Measurements from ENCODE around the gene FURIN.

FURIN gene

DNA sequence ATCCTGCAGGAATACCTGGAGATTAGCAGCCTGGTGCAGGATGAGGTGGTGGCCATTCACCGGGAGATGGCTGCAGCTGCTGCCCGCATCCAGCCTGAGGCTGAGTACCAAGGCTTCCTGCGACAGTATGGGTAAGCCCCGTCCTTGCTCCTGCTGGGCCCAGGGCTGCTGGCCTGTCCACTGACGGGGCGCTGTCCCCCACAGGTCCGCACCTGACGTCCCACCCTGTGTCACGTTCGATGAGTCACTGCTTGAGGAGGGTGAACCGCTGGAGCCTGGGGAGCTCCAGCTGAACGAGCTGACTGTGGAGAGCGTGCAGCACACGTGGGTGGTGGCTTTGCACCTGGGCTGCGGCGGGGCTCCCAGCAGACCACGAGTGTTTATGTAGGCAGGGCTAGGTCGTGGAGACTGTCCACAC lies 20.9 kb downstream of the FURIN start:
- no peak for DNase-seq
- no peaks in the 10 kb centered on the region for H3K4me1 ChIP-seq (ENCODE audit: low read length)
- H3K9me3 ChIP-seq (replicated peaks; ENCODE audit: insufficient read depth, low read length), result no peaks in the 10 kb centered on the region
- H2AFZ ChIP-seq (ENCODE audit: low read length), result no peak overlapping the region
- H3K36me3 ChIP-seq (replicated peaks; ENCODE audit: insufficient read depth, low read length), result no peaks in the 10 kb centered on the region
- no peak overlapping the region for H3K27ac ChIP-seq (ENCODE audit: low read length)
- H4K20me1 ChIP-seq (ENCODE audit: insufficient read depth, low read length), result no peaks in the 10 kb centered on the region
- H3K9ac ChIP-seq (ENCODE audit: low read length), result no peak overlapping the region
- TF ChIP-seq, protein P1, sequence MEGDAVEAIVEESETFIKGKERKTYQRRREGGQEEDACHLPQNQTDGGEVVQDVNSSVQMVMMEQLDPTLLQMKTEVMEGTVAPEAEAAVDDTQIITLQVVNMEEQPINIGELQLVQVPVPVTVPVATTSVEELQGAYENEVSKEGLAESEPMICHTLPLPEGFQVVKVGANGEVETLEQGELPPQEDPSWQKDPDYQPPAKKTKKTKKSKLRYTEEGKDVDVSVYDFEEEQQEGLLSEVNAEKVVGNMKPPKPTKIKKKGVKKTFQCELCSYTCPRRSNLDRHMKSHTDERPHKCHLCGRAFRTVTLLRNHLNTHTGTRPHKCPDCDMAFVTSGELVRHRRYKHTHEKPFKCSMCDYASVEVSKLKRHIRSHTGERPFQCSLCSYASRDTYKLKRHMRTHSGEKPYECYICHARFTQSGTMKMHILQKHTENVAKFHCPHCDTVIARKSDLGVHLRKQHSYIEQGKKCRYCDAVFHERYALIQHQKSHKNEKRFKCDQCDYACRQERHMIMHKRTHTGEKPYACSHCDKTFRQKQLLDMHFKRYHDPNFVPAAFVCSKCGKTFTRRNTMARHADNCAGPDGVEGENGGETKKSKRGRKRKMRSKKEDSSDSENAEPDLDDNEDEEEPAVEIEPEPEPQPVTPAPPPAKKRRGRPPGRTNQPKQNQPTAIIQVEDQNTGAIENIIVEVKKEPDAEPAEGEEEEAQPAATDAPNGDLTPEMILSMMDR (IDR thresholded peaks at IDR 0.05; ENCODE audit: low read length), result no peak
- TF ChIP-seq EZH2phosphoT487 (IDR thresholded peaks at IDR 0.05; ENCODE audit: low read length) (no peak), EZH2 (optimal IDR thresholded peaks at IDR 0.05; ENCODE audit: low read depth, low read length) (no peak)
- no peaks in the 10 kb centered on the region; the same call in 1 of the 2 replicates for H3F3A ChIP-seq (ENCODE audit: insufficient read depth, low read length)
- H3K27me3 ChIP-seq (replicated peaks; ENCODE audit: insufficient read depth, low read length), result peaks cover 10% of the 10 kb centered on the region; the same call in 1 of the 2 replicates
- no peak overlapping the region for H3K4me2 ChIP-seq (ENCODE audit: low read depth, low read length)
- no peaks in the 10 kb centered on the region for H3K79me2 ChIP-seq (ENCODE audit: low read length)
- no peak overlapping the region for H3K4me3 ChIP-seq (ENCODE audit: low read length)
- no peaks in the 10 kb centered on the region for H3K9me2 ChIP-seq (replicated peaks; ENCODE audit: insufficient read depth, low read length)

DNA sequence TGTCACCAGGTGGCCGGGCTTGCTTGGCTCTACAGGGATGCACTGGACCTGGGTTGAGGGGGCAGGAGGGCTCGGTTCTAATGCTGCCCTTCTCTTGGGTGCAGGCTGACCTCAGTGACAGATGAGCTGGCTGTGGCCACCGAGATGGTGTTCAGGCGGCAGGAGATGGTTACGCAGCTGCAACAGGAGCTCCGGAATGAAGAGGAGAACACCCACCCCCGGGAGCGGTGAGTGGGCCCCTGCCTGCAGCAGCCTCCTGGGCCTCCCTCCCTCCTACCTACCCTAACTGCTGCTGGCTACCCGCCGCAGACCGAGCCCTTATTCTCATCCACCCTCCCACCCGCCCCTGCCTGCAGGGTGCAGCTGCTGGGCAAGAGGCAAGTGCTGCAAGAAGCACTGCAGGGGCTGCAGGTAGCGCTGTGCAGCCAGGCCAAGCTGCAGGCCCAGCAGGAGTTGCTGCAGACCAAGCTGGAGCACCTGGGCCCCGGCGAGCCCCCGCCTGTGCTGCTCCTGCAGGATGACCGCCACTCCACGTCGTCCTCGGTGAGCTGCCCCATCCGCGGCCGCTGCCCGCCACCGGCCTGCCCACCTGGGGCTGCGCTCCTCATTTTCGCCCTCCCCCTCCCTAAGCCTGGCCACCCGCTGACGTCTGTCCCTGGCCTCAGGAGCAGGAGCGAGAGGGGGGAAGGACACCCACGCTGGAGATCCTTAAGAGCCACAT lies 21.5 kb downstream of the FURIN start:
- no peak overlapping the region for H3K4me2 ChIP-seq (ENCODE audit: low read depth, low read length)
- no peaks in the 10 kb centered on the region for H3K4me1 ChIP-seq (ENCODE audit: low read length)
- H3K79me2 ChIP-seq (ENCODE audit: low read length), result no peaks in the 10 kb centered on the region
- TF ChIP-seq EZH2 (optimal IDR thresholded peaks at IDR 0.05; ENCODE audit: low read depth, low read length) (no peak), EZH2phosphoT487 (IDR thresholded peaks at IDR 0.05; ENCODE audit: low read length) (no peak)
- TF ChIP-seq, protein P1 (IDR thresholded peaks at IDR 0.05; ENCODE audit: low read length), result no peak
- no peaks in the 10 kb centered on the region for H3K9me3 ChIP-seq (replicated peaks; ENCODE audit: insufficient read depth, low read length)
- H3K36me3 ChIP-seq (replicated peaks; ENCODE audit: insufficient read depth, low read length), result no peaks in the 10 kb centered on the region
- no peak for DNase-seq
- H2AFZ ChIP-seq (ENCODE audit: low read length), result no peak overlapping the region
- no peak overlapping the region for H3K4me3 ChIP-seq (ENCODE audit: low read length)
- H4K20me1 ChIP-seq (ENCODE audit: insufficient read depth, low read length), result no peaks in the 10 kb centered on the region
- H3K9ac ChIP-seq (ENCODE audit: low read length), result no peak overlapping the region
- H3K27me3 ChIP-seq (replicated peaks; ENCODE audit: insufficient read depth, low read length), result peaks cover 10% of the 10 kb centered on the region; the same call in 1 of the 2 replicates
- H3K27ac ChIP-seq (ENCODE audit: low read length), result no peak overlapping the region
- no peaks in the 10 kb centered on the region for H3K9me2 ChIP-seq (replicated peaks; ENCODE audit: insufficient read depth, low read length)
- H3F3A ChIP-seq (ENCODE audit: insufficient read depth, low read length), result no peaks in the 10 kb centered on the region; the same call in 1 of the 2 replicates

DNA sequence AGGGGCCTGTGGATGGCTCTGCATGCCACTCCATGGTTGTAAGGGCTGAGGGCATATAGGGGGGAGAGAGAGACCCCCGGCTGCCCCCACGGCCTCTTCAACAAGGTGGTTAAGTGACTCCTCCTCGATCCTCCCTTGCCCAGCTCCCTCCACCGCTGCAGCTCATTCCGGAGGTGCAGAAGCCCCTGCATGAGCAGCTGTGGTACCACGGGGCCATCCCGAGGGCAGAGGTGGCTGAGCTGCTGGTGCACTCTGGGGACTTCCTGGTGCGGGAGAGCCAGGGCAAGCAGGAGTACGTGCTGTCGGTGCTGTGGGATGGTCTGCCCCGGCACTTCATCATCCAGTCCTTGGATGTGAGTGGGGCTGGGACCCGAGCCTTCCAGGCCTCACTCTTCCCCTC lies 22.5 kb downstream of the FURIN start:
- peaks cover 10% of the 10 kb centered on the region; the same call in 1 of the 2 replicates for H3K27me3 ChIP-seq (replicated peaks; ENCODE audit: insufficient read depth, low read length)
- TF ChIP-seq EZH2phosphoT487 (IDR thresholded peaks at IDR 0.05; ENCODE audit: low read length) (no peak), EZH2 (optimal IDR thresholded peaks at IDR 0.05; ENCODE audit: low read depth, low read length) (no peak)
- TF ChIP-seq, protein P1 (IDR thresholded peaks at IDR 0.05; ENCODE audit: low read length), result no peak
- no peak overlapping the region for H3K27ac ChIP-seq (ENCODE audit: low read length)
- no peaks in the 10 kb centered on the region for H3K4me1 ChIP-seq (ENCODE audit: low read length)
- no peaks in the 10 kb centered on the region for H3K9me3 ChIP-seq (replicated peaks; ENCODE audit: insufficient read depth, low read length)
- no peak overlapping the region for H3K4me3 ChIP-seq (ENCODE audit: low read length)
- H2AFZ ChIP-seq (ENCODE audit: low read length), result no peak overlapping the region
- no peak overlapping the region for H3K4me2 ChIP-seq (ENCODE audit: low read depth, low read length)
- H3F3A ChIP-seq (ENCODE audit: insufficient read depth, low read length), result no peaks in the 10 kb centered on the region
- H3K79me2 ChIP-seq (ENCODE audit: low read length), result no peaks in the 10 kb centered on the region
- no peaks in the 10 kb centered on the region for H4K20me1 ChIP-seq (ENCODE audit: insufficient read depth, low read length)
- no peak overlapping the region for H3K9ac ChIP-seq (ENCODE audit: low read length)
- no peaks in the 10 kb centered on the region for H3K9me2 ChIP-seq (replicated peaks; ENCODE audit: insufficient read depth, low read length)
- no peaks in the 10 kb centered on the region for H3K36me3 ChIP-seq (replicated peaks; ENCODE audit: insufficient read depth, low read length)
- DNase-seq, result no peak

All from MM.1S (cell line).